SK-N-MC (cell line): ENCODE results near the gene COL20A1.

Experiments used
- EZH2 ChIP-seq: fragments of 200-600 bp; sonication (generic); IDR thresholded peaks from one replicate; pipeline ENCODE4 v1.6.1; 2017; ENCODE audit warnings: antibody characterized with exemption
- FOXP2 ChIP-seq: optimal IDR thresholded peaks from 2 replicates; pipeline ENCODE3; 2011; ENCODE audit warnings: mild to moderate bottlenecking, moderate library complexity; ENCODE audit not compliant: insufficient read depth; ENCODE audit errors: extremely low read length, control extremely low read depth
- POLR2AphosphoS5 ChIP-seq: IDR thresholded peaks from 2 replicates; pipeline ENCODE4 v1.6.1; 2012; ENCODE audit warnings: mild to moderate bottlenecking, low read depth, low read length, borderline replicate concordance

DNA sequence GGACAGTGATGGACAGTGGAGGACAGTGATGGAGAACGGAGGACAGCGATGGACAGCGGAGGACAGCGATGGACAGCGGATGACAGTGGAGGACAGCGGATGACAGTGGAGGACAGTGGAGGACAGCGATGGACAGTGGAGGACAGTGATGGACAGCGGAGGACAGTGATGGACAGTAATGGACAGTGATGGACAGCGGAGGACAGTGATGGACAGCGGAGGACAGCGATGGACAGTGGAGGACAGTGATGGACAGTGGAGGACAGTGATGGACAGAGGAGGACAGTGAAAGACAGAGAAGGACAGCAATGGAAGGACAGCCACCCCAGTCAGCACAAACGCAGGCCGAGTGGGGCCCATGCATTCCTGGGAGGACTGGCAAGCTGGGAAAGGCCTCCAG lies 35.4 kb upstream of the COL20A1 start:
- no peak for TF ChIP-seq EZH2
- no peak for TF ChIP-seq POLR2AphosphoS5
- TF ChIP-seq FOXP2 = no peak
